ENCODE results near the gene NFIX. TPM values are rescaled to one million over a fixed set of nuclear protein-coding genes. Genes with fewer than 3 reads are reported as not detected.

The NFIX gene
- total RNA-seq, 1 donor from 2014 or later = 5.0 TPM

DNA sequence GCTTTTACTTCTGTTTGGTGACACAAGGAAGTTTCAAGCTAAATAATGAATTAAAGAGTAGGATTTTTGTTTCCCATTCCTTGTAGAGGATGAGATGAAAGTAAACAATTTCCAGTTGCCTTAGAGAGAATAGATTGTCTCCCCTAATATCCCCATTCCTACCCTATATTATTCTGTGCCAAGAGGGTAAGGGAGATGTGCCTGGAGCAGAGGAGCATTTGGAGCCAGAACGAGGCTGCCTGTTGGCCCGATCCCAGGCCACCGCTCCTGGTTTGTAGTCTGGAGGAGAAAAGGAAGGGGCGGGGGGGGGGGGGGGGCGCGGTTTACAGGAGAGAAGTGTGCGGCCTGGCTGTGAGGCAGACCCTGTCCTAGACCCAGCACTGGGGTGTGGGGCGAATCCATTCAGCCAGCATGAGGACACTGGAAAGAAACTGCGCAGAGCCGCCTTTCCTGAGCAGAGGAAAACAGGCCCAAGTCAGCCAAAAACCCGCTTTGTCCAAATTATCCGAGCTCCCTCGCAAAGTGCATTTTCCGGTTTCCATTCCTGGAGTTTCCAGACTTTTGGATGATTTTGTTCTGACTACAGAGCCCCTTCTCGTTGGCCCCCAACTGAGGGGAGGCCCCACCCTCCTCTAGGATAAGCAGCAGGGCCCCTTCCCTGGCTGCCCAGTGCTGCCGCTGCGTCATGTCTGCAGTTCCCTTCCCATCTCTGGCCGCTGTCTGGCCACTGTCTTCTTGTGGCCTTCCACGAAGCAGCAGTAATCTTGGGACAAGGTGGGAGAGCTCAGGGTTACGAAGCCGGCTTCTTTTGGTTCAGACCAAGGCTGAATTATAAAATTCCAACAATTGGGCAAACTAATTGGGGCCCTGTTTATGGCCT is 23.0 kb downstream of the NFIX start:
- DNase-seq (ENCODE audit: extremely low read depth, low read depth, low spot score) = no peak

DNA sequence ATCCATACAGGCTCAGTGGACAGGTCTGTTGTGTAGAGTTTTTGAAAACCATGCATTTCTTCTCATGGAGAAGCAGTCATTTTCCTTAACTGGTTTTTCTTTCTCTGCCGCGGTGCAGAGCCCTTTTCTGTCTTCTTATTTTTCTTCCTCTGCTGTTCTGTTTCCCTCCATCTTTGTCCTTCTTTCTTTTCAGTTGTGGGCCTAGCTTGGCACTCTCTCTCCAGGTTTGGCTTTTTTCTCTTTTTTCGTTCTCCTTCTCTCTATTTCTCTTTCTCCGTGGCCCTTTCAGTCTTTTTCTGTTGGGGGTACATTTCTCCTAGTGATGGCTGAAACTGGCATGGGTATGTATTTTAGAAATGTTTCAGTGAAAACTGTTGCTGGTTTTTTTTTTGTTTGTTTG is 24.1 kb downstream of the NFIX start:
- no peak for DNase-seq (ENCODE audit: extremely low read depth, low read depth, low spot score)

DNA sequence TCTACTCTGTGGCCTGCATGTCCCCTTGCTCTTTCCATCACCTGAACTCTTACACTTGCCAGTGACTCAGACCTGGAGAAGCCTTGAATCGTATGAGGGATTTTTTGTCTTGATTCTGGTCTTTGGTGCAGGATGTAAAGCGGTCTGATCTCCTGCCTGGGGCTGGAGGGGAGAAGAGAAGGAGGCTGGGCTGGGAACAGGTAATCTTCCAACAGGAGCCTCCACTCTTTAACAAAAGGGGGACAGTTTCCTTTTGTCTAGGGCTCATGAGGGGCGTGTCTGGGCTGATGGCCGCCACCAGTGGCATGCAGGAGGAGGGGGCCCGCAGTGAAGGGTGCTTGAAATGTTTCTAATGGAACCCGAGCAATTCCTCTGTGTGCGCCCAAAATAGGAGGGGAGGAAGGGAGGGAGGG is 24.7 kb downstream of the NFIX start:
- DNase-seq (ENCODE audit: extremely low read depth, low read depth, low spot score) = no peak

DNA sequence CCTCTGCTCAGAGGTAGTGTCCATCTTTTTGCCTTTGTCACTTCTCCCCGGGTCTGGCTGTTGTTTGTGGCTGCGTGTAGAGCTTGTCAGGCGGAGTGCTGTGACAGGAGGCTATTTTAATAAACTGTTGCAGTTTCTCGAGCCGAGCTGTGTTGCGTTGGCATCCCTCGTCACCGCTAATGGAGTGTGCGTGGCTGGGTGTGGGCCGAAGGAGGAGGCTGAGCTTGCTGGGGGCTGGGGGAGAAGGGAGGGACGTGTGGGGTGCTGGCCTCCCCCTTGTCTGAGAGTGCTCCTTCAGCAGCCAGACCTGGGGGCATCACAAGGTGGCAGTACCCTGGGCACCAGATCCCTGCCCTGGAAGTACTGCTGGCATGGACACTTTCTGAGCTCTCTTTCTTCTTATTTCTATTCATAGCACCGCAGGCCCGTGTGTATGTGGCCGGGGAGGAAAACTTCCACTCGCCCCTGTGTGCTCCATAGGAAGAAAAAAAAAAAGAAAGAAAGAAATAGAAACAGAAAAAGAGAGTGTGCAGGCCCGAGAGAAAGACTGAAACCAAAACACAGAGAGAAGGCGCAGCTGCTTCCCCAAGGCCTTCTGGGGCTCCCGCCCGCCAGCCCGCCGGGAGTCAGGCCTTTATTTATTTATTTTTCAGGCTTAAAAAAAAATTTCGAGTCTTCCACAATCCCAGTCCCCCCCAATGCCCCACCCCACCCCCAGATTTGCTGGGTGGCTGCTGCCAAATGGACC is 27.0 kb downstream of the NFIX start:
- DNase-seq (ENCODE audit: extremely low read depth, low read depth, low spot score) = no peak

DNA sequence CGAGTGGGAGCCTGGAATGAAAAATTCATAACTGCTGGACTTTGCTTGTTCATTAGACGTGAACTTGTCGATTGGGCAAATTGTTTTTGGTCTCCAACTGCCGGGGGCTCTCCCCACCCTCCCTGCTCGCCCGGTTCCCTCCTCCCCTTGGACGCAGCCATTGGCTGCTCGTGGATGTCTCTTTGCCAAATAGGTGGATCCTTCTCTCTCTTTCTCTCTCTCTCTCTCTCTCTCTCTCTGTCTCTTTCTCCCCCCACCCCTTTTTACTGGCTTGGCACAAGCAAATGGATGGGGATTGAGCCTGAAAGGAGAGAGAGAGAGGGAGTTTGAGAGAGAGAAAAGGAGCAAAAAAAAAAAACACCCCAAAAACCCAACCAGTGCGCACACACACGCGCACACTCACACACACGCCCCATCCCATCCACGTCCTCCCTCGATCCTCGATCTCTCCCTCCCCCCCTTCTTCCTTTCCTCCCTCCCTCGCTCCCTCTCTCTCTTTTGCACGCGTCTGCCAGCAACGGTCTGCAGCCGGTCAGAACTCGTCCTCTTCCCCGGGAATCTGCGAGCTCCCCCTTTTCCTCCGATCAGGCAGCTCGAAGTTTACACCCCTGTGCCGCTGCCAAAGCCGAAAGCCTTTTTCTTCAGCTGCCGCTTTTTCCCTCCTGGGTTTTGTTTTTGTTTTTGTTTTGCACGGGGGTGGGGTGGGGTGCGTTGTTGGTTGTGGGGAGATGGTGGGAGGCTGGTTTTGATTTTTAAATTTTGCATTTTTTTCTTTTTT is 27.8 kb downstream of the NFIX start:
- no peak for DNase-seq (ENCODE audit: extremely low read depth, low read depth, low spot score)

DNA sequence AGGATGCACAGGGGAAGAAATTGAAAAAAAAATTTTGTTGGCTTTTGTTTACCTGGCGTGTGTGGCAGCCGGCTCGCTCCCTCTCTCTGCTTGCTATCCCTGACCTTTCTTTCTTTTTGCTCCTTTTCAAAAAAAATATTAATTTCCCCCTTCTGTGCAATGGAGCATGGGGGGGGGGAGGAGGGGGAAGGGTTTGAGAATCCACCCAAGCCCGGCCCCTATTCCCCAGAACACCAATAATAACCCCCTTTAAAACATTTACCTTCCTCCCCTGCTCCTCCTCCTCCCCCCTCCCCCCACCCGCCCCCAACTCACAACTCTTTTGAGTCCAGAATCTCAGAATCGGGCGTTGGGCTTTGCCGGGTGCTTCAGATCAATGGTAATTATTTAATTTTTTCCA is 28.4 kb downstream of the NFIX start:
- no peak for DNase-seq (ENCODE audit: extremely low read depth, low read depth, low spot score)

DNA sequence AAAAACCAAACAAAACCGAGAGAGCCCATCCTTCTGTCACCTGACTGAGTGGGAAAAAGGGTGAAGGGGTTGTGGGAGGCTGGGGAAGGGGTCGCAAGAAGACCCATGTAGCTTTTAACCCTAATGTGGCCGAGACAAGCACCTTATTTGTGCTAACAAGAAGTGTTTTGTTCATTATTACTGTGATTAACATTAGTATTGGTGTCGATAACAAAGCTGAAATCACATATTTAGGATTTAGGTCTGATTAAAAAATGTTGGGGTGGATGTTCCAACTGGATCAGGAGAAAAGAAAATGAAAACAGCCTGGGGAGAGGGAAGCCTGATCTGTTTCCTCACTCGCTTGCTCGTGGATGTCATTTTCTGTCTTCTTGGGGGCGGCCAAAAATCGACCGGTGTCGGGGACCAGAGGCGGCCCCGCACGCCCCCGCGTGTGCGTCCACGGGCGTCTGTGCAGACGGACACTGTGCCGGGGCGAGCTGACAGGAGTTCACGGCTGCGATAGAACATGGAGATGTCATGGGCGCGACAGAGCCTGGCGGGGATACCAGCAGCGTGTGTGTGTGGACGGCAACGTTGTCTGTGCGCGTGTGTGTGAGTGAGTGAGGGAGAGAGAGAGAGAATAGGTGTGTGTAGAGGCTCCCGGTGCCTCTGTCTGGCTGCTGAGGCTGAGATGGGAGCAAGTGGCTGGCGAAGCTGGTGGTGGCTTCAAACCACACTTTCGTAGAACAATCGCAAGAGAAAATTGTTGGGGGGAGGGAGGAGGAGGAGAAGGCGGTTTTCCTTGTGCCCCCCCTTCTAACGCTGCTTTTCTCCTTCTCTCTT is 29.1 kb downstream of the NFIX start:
- DNase-seq (ENCODE audit: extremely low read depth, low read depth, low spot score) = no peak

DNA sequence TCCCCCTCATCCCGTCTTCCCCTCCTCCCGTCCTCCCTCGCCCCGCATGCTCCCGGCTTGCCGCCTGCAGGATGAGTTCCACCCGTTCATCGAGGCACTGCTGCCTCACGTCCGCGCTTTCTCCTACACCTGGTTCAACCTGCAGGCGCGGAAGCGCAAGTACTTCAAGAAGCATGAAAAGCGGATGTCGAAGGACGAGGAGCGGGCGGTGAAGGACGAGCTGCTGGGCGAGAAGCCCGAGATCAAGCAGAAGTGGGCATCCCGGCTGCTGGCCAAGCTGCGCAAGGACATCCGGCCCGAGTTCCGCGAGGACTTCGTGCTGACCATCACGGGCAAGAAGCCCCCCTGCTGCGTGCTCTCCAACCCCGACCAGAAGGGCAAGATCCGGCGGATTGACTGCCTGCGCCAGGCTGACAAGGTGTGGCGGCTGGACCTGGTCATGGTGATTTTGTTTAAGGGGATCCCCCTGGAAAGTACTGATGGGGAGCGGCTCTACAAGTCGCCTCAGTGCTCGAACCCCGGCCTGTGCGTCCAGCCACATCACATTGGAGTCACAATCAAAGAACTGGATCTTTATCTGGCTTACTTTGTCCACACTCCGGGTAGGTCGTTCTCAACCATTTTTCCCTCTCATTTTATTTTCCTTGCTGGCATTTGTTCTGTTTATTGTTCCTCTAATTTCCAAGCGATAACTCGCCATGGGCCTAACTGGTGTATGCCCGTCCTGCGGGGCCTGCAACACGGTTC is 29.8 kb downstream of the NFIX start:
- DNase-seq (ENCODE audit: extremely low read depth, low read depth, low spot score) = no peak

DNA sequence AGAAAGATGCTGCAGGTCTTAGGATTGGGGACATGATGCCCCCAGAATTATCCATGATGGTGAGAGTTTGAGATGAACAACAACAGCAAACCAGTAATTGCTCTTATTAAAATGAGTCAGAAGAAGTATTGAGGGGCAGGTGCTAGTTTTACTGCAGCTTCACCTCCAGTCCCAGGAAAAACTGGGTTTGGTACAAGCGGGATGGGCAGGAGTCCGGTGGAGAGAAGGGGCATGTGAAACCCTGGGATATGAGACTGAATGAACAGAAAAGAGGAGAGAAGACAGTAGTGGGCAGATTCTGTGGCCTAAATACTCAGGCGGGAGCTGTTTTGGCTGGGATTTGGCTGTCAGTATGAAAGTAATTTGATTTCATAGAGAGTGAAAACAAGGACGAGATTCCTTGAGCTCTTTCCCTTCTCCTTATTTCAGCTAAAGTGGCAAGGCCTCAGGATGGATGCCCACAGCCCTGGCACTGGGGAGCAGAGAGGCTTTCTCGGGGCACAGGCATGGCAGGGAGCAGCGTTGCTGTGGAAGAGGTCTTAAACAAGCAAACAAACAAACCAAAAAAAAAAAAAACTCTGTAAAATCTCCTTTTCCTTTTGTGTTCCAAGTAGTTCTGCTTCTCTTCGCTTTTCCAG is 30.7 kb downstream of the NFIX start:
- DNase-seq (ENCODE audit: extremely low read depth, low read depth, low spot score) = no peak

DNA sequence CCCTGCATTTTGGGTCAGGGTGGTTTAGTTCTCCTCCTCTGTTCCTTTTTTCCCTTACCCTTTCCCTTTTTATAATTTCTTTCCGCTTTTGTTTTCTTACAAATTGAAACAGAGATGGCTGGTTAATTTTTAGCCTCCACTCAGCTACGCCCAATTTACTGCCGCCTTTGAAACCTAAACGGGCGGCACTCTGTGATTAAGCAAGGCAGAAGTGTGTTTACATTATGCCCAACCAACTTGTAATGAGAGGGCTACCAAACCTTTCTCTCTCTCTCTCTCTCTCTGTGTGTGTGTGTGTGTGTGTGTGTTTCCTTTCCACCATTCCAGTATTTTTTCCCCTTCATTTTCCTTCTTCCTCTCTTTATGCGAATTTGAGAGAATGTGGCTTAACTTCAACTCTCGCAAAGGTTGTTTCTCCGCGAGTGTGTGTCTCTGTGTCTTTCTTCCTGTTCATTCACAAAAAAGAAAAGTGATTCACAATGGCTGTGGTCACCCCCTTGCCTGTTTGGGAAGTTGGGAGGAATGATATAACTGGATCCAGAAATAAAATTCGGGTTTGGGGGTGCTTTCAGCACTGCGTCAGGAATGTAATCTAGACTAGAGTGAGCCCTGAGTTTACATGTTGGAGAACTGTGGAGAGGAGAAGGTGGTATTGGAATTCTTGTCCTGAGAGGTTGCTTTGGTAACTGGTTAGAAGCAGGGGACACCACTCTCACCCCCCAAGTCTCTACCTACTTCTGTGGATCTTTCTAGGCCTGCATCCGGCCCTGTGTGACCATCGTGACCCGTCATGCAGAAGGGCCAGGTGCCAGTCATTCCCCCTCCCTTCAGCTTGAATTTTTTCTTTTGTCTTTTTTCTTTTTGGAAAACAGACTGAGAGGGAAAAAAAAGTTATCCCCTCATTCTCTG is 31.4 kb downstream of the NFIX start:
- DNase-seq (ENCODE audit: extremely low read depth, low read depth, low spot score) = no peak

DNA sequence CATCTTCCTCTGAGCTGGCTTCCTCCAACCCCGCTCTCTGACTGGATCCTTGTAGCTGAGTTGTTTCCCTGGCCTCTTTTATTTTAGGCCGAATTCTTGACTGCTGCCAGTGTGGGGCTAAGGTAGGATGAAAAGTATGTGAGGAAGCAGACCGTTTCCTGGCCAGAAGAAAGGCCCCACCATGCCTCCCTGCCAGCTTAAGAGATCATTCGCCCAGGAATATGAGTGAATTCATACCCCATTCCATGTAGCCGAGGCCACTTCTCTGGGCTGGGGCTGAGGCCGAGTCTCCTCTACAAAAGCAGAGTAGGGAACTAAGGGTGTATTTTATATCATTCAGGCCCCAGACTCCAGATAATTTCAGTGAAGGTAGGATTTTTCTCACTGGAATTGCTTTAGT is 32.3 kb downstream of the NFIX start:
- no peak for DNase-seq (ENCODE audit: extremely low read depth, low read depth, low spot score)

DNA sequence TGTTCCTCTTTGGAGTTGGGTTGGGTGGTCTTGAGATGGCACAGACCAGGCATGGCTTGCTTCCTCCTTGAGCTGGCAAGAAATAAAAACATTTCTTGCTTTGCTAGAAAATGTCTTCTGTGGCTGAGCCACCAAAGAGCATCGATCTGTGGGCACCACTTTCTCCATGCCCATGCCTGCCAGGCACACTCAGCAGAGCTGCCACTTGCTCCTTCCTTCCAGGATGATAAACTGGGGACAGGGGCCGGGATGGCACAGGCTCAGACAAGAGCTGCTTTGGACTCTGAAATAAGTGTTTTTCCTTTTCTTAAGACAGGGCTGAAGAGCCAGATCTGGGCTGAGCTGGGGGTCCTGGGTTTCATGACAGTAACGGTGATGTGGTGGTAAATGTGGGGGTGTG is 32.8 kb downstream of the NFIX start:
- no peak for DNase-seq (ENCODE audit: extremely low read depth, low read depth, low spot score)

DNA sequence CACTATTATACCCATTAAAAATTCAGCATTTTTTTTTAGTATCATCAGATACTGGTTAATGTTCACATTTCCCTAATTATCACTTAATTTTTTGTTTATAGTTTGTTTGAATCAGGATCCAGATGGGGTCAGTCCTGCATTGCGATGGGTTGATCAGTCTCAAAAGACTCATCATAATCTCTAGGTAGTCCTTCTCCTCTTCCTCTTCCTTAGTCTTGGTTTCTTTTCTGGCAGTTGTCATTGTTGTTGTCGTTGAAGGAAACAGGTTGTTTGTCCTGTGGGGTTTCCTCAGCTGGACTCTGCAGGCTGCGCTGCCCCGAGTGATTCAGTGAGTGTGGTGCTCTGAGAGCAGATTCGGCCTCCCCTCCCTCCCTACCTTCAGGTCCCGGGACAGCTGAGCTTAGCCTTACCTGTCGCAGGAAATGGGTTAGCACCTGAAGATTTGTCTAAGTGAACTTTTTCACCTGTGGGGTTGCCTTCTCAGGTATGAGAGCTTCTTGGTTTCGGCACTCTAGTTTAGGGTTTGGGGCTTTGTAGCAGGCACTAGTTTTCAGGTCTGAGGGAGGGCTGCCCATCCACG is 34.1 kb downstream of the NFIX start:
- DNase-seq (ENCODE audit: extremely low read depth, low read depth, low spot score) = no peak

DNA sequence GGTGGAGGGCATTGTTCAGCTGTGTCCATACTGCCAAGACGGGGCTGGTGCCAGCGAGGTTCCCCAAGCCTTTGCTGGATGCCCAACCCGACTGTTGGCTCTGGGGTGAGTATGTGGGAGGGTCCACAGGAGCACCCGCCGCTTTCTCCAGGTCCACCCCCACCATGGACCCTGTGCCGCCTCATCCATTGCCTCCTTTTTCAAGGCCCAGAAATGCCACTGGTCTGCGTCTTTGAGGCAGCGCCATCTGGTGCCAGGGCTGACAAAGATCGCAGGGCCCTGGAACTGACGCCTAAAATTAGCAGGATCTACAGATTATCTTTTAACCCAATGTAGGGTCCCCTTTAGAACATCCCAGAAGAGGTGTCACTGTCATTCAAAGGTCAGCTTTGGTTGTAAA is 34.6 kb downstream of the NFIX start:
- no peak for DNase-seq (ENCODE audit: extremely low read depth, low read depth, low spot score)

DNA sequence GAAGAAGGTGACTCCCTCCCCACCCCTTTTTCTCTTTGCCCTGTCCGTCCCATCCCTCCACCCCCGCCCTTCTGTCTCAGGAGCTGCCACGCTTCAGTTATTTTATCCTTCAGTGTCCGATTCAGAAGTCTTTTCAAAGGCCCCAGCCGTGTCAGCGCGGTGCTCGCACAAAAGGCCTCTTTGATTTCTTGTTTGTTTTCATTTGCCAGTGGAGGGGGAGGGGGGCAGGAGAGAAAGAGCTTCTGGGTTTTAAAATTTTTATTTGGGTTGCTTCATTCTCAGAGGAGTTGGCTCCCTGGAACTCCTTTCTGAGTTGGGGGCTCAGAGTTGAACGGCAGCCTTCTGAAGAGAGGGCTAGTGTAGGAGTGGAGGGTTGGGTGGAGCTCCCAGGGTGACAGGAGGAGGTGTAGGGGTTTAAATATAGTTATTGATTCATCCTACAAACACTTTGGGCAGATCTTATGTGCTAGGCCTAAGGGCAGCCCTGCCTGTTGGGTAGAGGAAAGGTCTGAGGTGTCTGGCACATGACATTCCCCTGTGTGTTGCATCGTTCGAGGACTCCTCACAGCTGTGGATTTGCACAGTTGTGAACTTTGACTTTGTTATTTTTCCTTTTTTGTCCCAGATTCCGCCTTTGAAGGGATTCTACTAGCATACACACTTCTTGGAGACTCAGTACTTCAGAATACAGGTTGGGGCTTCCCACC is 36.8 kb downstream of the NFIX start:
- DNase-seq (ENCODE audit: extremely low read depth, low read depth, low spot score) = no peak

DNA sequence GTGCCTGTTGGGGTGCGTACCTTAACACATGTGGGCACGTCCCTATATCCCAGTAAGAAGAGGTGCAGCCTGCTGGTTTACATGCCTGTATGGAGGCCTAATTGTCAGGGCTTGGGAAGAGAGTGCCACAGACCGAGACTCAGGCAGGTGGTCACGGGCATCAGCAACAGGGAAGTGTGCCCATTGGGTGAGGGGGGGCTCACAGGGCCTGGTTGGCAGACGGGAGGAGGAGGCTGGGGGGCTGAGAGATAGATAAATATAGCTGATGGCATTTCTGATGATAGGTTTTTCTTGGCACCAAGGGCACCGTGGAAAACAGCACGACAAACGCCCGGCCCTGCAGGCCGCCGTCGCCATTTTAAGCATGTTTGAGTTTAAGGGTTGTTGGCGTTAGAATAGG is 37.6 kb downstream of the NFIX start:
- no peak for DNase-seq (ENCODE audit: extremely low read depth, low read depth, low spot score)

DNA sequence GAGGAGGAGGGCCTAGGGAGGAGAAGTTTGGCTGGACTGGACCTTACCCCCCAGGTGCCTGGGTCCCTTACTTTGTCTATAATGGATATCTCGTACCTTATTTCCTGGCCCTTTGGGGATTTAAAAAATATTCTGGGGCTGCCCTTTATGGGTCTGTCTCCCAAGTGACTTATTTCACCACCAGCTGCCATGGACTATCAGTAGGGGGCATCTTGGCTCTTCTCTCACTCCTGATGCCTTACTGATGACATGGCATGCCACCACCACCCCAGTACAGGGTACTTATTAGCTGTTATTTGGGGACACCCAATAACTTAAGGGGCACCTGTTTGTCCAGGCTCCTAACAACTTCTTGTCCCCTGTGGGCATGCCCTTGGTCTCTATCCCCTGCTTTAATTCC is 38.0 kb downstream of the NFIX start:
- DNase-seq (ENCODE audit: extremely low read depth, low read depth, low spot score) = no peak

All from glomerular endothelial cell (primary cell).